ENCODE measurements around the gene EXOC6B. TPM values are rescaled to one million over a fixed set of nuclear protein-coding genes. Genes with fewer than 3 reads are reported as not detected.

EXOC6B gene
- total RNA-seq, 2 donors from 2014 or later = 21.3 to 28.8 TPM

DNA sequence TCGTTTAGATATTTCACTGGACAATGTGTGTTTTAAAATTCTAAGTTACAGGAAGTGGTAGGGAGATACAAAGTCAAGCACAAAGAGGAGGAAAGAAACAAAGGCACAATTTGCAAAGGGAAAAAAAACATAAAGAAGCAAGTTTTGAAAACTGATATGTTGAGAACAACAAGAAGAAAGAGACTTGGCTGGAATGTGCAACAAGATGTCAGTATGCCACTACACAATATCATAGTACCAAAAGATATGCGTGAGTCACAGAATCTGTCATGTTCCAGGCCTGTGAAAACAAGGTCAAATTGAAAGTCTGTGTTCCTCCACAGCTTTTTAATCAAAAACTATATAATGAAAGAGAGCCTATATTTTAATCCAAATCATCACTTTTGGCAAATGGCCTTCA, 12.0 kb downstream of the EXOC6B start:
- no peaks in the 10 kb centered on the region for H3K9me3 ChIP-seq
- no peak for DNase-seq
- intact Hi-C loops (cut with DNase I) = no loop called here
- H3K27me3 ChIP-seq = no peaks in the 10 kb centered on the region
- H3K4me1 ChIP-seq = no peaks in the 10 kb centered on the region
- no peak overlapping the region for H3K9ac ChIP-seq (ENCODE audit: low read depth in 2 of 2, low read length in 2 of 2)
- TF ChIP-seq, protein P1, sequence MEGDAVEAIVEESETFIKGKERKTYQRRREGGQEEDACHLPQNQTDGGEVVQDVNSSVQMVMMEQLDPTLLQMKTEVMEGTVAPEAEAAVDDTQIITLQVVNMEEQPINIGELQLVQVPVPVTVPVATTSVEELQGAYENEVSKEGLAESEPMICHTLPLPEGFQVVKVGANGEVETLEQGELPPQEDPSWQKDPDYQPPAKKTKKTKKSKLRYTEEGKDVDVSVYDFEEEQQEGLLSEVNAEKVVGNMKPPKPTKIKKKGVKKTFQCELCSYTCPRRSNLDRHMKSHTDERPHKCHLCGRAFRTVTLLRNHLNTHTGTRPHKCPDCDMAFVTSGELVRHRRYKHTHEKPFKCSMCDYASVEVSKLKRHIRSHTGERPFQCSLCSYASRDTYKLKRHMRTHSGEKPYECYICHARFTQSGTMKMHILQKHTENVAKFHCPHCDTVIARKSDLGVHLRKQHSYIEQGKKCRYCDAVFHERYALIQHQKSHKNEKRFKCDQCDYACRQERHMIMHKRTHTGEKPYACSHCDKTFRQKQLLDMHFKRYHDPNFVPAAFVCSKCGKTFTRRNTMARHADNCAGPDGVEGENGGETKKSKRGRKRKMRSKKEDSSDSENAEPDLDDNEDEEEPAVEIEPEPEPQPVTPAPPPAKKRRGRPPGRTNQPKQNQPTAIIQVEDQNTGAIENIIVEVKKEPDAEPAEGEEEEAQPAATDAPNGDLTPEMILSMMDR (IDR thresholded peaks at IDR 0.05) = no peak
- H3K36me3 ChIP-seq = no peaks in the 10 kb centered on the region
- no peak overlapping the region for H3K27ac ChIP-seq
- H3K4me3 ChIP-seq = no peak overlapping the region

DNA sequence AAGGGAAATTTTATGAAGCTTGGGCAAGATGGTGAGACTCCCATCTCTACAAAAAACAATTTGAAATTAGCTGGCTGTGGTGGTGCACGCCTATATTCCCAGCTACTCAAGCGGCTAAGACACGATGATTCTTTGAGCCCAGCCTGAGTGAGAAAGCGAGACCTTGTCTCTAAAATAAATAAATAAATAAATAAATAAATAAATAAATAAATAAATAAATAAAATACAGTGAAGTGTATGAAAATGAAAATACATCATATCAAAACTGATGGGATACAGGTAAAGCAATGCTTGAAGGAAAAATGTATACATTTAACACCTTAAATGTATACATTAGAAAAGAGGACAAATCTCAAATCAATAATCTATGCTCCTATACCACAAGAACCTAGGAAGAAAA, 15.7 kb downstream of the EXOC6B start:
- Histone ChIP-seq H3K27ac (no peak overlapping the region), H3K36me3 (no peaks in the 10 kb centered on the region), H3K4me3 (no peak overlapping the region), H3K27me3 (no peaks in the 10 kb centered on the region), H3K9me3 (no peaks in the 10 kb centered on the region), H3K4me1 (no peaks in the 10 kb centered on the region), H3K9ac (ENCODE audit: low read depth in 2 of 2, low read length in 2 of 2) (no peak overlapping the region)
- intact Hi-C loops (cut with DNase I) = no loop called here
- no peak for DNase-seq
- TF ChIP-seq, protein P1 (IDR thresholded peaks at IDR 0.05) = no peak

DNA sequence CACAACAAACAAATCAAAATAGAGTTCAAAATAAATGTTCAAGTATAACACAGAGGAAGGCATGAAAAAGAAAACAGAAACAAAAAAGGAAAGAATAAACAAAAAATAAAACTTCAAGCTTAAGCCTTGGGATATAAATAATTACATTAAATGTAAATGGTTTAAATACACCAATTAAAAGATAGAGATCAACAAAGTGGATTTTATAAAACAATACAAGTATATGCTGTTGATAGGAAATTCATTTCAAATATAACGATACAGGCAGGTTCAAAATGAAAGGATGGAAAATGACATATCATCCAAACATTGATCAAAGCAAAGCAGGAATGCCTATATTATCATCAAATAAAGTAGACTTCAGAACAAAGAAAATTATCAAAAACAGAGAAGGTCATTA, 16.7 kb downstream of the EXOC6B start:
- no peaks in the 10 kb centered on the region for H3K27me3 ChIP-seq
- intact Hi-C loops (cut with DNase I) = no loop called here
- H3K9me3 ChIP-seq = no peaks in the 10 kb centered on the region
- H3K9ac ChIP-seq (ENCODE audit: low read depth in 2 of 2, low read length in 2 of 2) = no peak overlapping the region
- H3K27ac ChIP-seq = no peak overlapping the region
- TF ChIP-seq, protein P1 (IDR thresholded peaks at IDR 0.05) = no peak
- H3K36me3 ChIP-seq = no peaks in the 10 kb centered on the region
- H3K4me3 ChIP-seq = no peak overlapping the region
- DNase-seq = no peak
- no peaks in the 10 kb centered on the region for H3K4me1 ChIP-seq

DNA sequence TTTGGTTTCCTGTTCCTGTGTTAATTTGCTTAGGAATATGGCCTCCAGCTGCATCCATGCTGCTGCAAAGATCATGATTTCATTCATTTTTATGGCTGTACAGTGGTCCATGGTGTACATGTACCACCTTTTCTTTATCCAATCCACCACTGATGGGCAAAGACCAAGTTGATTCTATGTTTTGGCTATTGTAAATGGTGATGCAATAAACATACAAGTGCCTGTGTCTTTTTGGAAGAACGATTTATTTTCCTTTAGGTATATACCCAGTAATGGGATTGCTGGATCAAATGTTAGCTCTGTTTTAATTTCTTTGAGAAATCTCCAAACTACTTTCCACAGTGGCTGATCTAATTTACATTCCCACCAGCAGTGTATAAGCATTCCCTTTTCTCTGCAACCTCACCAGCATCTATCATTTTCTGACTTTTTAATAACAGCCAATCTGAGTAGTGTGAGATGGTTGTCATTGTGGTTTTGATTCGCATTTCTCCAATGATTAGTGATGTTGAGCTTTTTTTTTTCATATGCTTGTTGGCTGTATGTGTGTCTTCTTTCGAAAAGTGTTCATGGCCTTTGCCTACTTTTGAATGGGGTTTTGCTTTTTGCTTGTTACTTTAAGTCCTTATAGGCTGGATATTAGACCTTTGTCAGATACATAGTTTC, 19.4 kb downstream of the EXOC6B start:
- TF ChIP-seq, protein P1 (IDR thresholded peaks at IDR 0.05) = no peak
- Histone ChIP-seq H3K9ac (ENCODE audit: low read depth in 2 of 2, low read length in 2 of 2) (no peak overlapping the region), H3K36me3 (no peaks in the 10 kb centered on the region), H3K4me3 (no peak overlapping the region), H3K27ac (no peak overlapping the region), H3K4me1 (no peaks in the 10 kb centered on the region), H3K27me3 (no peaks in the 10 kb centered on the region), H3K9me3 (no peaks in the 10 kb centered on the region)
- no peak for DNase-seq
- intact Hi-C loops (cut with DNase I) = no loop called here

DNA sequence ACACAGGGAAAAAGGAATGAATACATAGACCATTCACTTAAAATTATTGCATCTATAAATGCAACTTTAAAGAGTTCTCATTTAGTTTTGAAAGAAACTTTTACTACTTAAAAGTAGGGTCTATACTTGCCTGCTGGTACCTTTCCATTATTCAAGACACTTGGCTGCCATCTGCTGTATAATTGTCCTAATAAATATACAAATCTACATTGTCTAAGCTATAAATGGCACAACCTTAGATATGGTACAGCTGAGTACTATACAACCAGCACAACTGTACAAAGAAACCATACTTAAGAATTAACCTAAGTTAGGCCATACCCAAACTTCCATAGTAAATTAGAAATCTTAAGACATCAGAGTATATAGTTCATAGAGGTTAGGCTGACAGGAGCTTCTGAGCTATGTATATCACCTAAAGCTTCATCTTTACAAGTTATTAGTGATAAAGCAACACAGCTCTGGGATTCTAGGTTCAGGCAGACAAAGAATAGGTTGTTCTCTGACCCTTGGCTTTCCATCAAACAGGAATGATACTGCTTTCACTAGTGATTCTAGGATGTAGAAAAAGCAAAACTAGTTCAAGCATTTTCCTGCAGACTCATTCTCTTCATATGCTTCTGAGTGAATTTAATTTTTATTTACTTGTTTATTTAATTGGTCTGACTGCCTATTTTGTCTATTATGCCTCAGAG, 22.1 kb downstream of the EXOC6B start:
- H3K36me3 ChIP-seq = no peaks in the 10 kb centered on the region
- TF ChIP-seq, protein P1 (IDR thresholded peaks at IDR 0.05) = no peak

More for the DNA sequence above, 22.1 kb downstream of the EXOC6B start:
- Histone ChIP-seq H3K27ac (no peak overlapping the region), H3K4me3 (no peak overlapping the region), H3K9me3 (no peaks in the 10 kb centered on the region), H3K4me1 (no peaks in the 10 kb centered on the region), H3K9ac (ENCODE audit: low read depth in 2 of 2, low read length in 2 of 2) (no peak overlapping the region), H3K27me3 (no peaks in the 10 kb centered on the region)
- no peak for DNase-seq
- intact Hi-C loops (cut with DNase I) = no loop called here
